ENCODE data around the gene DYNC1LI1. TPM values are rescaled to one million over a fixed set of nuclear protein-coding genes. Genes with fewer than 3 reads are reported as not detected.

DYNC1LI1 gene
- total RNA-seq, 4 donors from 2014 or later: 23.5 to 46.0 (median 26.5) TPM

GRCh38 chr3:32556332-32556731 lies 14.3 kb downstream of the DYNC1LI1 start:
- Histone ChIP-seq H3K27ac (no peak overlapping the region), H3K36me3 (no peaks in the 10 kb centered on the region), H3K4me3 (replicated peaks in 1 of 3) (no peak overlapping the region), H3K27me3 (no peaks in the 10 kb centered on the region), H3K9me3 (no peaks in the 10 kb centered on the region), H3K4me1 (peaks cover 4 to 13% of the 10 kb centered on the region in 2 donors)
- intact Hi-C loops (cut with DNase I): no loop called here
- TF ChIP-seq CTCF (IDR thresholded peaks at IDR 0.05): no peak
- TF ChIP-seq POLR2A (IDR thresholded peaks at IDR 0.05): no peak
- no peak for DNase-seq
- 57 to 58% methylated on average over 3 of the region's 3 CpGs for WGBS, 2 donors

GRCh38 chr3:32553973-32554372 lies 16.7 kb downstream of the DYNC1LI1 start:
- DNase-seq: no peak
- intact Hi-C loops (cut with DNase I): no loop called here
- no peak overlapping the region for H3K27ac ChIP-seq
- H3K36me3 ChIP-seq: no peaks in the 10 kb centered on the region
- no peaks in the 10 kb centered on the region for H3K9me3 ChIP-seq
- no peak overlapping the region for H3K4me3 ChIP-seq (replicated peaks in 1 of 3)
- peaks cover 4 to 25% of the 10 kb centered on the region in 2 donors for H3K4me1 ChIP-seq
- TF ChIP-seq CTCF (IDR thresholded peaks at IDR 0.05) (no peak), POLR2A (IDR thresholded peaks at IDR 0.05) (no peak)
- H3K27me3 ChIP-seq: no peaks in the 10 kb centered on the region

- Histone ChIP-seq H3K27ac (no peak overlapping the region), H3K36me3 (no peaks in the 10 kb centered on the region), H3K4me3 (replicated peaks in 1 of 3) (no peak overlapping the region), H3K4me1 (peaks cover 4 to 25% of the 10 kb centered on the region in 2 donors), H3K27me3 (no peaks in the 10 kb centered on the region), H3K9me3 (no peaks in the 10 kb centered on the region)
- intact Hi-C loops (cut with DNase I): no loop called here
- no peak for TF ChIP-seq POLR2A (IDR thresholded peaks at IDR 0.05)
- WGBS, 2 donors: 55 to 68% methylated on average over 2 of the region's 2 CpGs
- DNase-seq: peak in 1 of 2 donors; percentile 11
Measured at GRCh38 chr3:32553459-32553858, 17.2 kb downstream of the DYNC1LI1 start.

GRCh38 chr3:32552013-32552412 lies 18.6 kb downstream of the DYNC1LI1 start:
- Histone ChIP-seq H3K4me3 (replicated peaks in 1 of 3) (no peak overlapping the region), H3K27ac (no peak overlapping the region), H3K4me1 (peaks cover 4 to 25% of the 10 kb centered on the region in 2 donors), H3K27me3 (no peaks in the 10 kb centered on the region), H3K9me3 (no peaks in the 10 kb centered on the region), H3K36me3 (no peaks in the 10 kb centered on the region)
- 94 to 100% methylated on average over 1 of the region's 1 CpG for WGBS, 2 donors
- TF ChIP-seq POLR2A (IDR thresholded peaks at IDR 0.05) (no peak), CTCF (IDR thresholded peaks at IDR 0.05) (no peak)
- intact Hi-C loops (cut with DNase I): no loop called here
- no peak for DNase-seq

GRCh38 chr3:32551496-32551895 lies 19.2 kb downstream of the DYNC1LI1 start:
- DNase-seq: no peak
- no peak for TF ChIP-seq POLR2A (IDR thresholded peaks at IDR 0.05)
- TF ChIP-seq CTCF (IDR thresholded peaks at IDR 0.05): no peak
- no peak overlapping the region for H3K4me3 ChIP-seq (replicated peaks in 1 of 3)
- no peaks in the 10 kb centered on the region for H3K27me3 ChIP-seq
- intact Hi-C loops (cut with DNase I): no loop called here
- no peaks in the 10 kb centered on the region for H3K9me3 ChIP-seq
- no peak overlapping the region for H3K27ac ChIP-seq
- peaks cover 4 to 25% of the 10 kb centered on the region in 2 donors for H3K4me1 ChIP-seq
- no peaks in the 10 kb centered on the region for H3K36me3 ChIP-seq

- intact Hi-C loops (cut with DNase I): no loop called here
- DNase-seq: no peak
- Histone ChIP-seq H3K36me3 (no peaks in the 10 kb centered on the region), H3K27me3 (no peaks in the 10 kb centered on the region), H3K27ac (no peak overlapping the region), H3K4me1 (peaks cover 4 to 25% of the 10 kb centered on the region in 2 donors), H3K4me3 (replicated peaks in 1 of 3) (no peak overlapping the region), H3K9me3 (no peaks in the 10 kb centered on the region)
- no peak for TF ChIP-seq POLR2A (IDR thresholded peaks at IDR 0.05)
- WGBS, 2 donors: 27 to 45% methylated on average over 2 of the region's 2 CpGs
Measured at GRCh38 chr3:32551087-32551486, 19.6 kb downstream of the DYNC1LI1 start.
